WI38 (cell line): ENCODE measurements around the gene TENM4.

Experiments
- H3K4me3 ChIP-seq: 2 replicates; pipeline ENCODE4 v1.5.1; 2011; ENCODE audit warnings: low read depth, mild to moderate bottlenecking, control low read depth, low read length
- TF ChIP-seq, protein P1 (sequence below): IDR thresholded peaks from 2 replicates; pipeline ENCODE4 v1.5.1; 2012; ENCODE audit warnings: low read depth, mild to moderate bottlenecking, control low read depth, low read length

Gene TENM4

GRCh38 chr11:78768345-78768744 lies 672.5 kb downstream of the TENM4 start:
- TF ChIP-seq, protein P1, sequence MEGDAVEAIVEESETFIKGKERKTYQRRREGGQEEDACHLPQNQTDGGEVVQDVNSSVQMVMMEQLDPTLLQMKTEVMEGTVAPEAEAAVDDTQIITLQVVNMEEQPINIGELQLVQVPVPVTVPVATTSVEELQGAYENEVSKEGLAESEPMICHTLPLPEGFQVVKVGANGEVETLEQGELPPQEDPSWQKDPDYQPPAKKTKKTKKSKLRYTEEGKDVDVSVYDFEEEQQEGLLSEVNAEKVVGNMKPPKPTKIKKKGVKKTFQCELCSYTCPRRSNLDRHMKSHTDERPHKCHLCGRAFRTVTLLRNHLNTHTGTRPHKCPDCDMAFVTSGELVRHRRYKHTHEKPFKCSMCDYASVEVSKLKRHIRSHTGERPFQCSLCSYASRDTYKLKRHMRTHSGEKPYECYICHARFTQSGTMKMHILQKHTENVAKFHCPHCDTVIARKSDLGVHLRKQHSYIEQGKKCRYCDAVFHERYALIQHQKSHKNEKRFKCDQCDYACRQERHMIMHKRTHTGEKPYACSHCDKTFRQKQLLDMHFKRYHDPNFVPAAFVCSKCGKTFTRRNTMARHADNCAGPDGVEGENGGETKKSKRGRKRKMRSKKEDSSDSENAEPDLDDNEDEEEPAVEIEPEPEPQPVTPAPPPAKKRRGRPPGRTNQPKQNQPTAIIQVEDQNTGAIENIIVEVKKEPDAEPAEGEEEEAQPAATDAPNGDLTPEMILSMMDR = no peak
- H3K4me3 ChIP-seq = no peak overlapping the region

GRCh38 chr11:78767027-78767932 lies 673.5 kb downstream of the TENM4 start:
- H3K4me3 ChIP-seq = no peak overlapping the region
- TF ChIP-seq, protein P1 = no peak

GRCh38 chr11:78764946-78765345 lies 675.9 kb downstream of the TENM4 start:
- H3K4me3 ChIP-seq = no peak overlapping the region
- TF ChIP-seq, protein P1 = no peak

GRCh38 chr11:78763664-78764063 lies 677.2 kb downstream of the TENM4 start:
- TF ChIP-seq, protein P1 = no peak
- no peak overlapping the region for H3K4me3 ChIP-seq

GRCh38 chr11:78762105-78762504 lies 678.7 kb downstream of the TENM4 start:
- H3K4me3 ChIP-seq = no peak overlapping the region
- TF ChIP-seq, protein P1 = no peak

DNA sequence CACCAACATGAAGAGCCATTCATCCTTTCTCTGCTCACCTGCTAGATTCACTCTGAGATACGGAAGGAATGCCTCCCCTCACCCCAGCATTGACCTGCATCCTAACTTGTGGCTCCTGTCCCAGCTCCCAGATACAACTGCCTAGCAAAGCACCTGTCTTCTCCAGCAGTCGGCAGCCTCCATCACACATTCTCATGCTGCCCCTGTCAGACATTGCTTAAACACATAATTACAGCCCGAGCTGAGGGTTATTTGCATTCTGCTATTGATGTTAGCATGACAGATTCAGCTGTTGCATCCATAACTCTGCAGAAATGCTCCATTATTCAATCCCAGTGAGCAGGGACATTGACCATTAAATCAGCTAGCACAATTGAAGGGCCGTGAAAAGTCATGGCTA lies 681.8 kb downstream of the TENM4 start:
- no peak overlapping the region for H3K4me3 ChIP-seq
- TF ChIP-seq, protein P1 = no peak

DNA sequence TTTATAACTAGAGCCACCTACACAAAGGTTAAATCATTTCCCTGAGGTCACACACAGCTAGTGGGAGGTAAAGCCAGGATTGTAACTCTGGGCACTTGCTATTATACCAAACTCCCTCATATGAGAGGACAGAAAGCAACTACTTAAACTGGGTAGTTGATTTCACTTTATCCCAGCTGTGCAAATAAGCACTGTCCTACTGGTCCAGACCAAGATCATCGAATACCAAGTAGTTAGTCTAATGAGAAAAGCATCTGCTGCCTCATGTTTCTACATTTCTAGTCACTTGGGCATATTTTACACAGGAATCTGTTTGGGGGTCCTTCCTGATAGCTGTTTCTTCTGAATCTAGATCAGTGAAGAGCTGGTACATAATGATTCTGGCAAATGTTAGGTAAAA lies 687.5 kb downstream of the TENM4 start:
- no peak overlapping the region for H3K4me3 ChIP-seq
- TF ChIP-seq, protein P1 = no peak
